ENCODE measurements around the gene NAT8L. TPM values are rescaled to one million over a fixed set of nuclear protein-coding genes. Genes with fewer than 3 reads are reported as not detected.

The NAT8L gene
- polyA plus RNA-seq, 3 donors: 0.01 TPM; not detected in 2

- WGBS (ENCODE audit: insufficient coverage): 91% methylated on average over 6 of the region's 6 CpGs
- no peak overlapping the region for H3K4me3 ChIP-seq (replicated peaks in 1 of 3; ENCODE audit: low read depth in 2 of 3, low read length in 3 of 3)
- no peaks in the 10 kb centered on the region for H4K20me1 ChIP-seq (ENCODE audit: insufficient read depth, low read length)
- H3K36me3 ChIP-seq (replicated peaks in 1 of 2; ENCODE audit: control insufficient read depth in 1 of 2, insufficient read depth in 2 of 2, low read length in 2 of 2): no peaks in the 10 kb centered on the region
- H3K27ac Mint-ChIP-seq: no peak overlapping the region
- peaks cover 3 to 22% (median 11%) of the 10 kb centered on the region in 3 donors for H3K27me3 Mint-ChIP-seq (ENCODE audit: low read depth in 3 of 3)
- H3K4me3 Mint-ChIP-seq: no peak overlapping the region
- H2AFZ ChIP-seq (ENCODE audit: insufficient read depth, low read depth, low read length, poor library complexity, severe bottlenecking): no peak overlapping the region
- no peak for DNase-seq
- H3K4me1 ChIP-seq (ENCODE audit: control insufficient read depth in 1 of 2, insufficient read depth in 2 of 2, low read length in 2 of 2): no peaks in the 10 kb centered on the region
- no peak overlapping the region for H3K4me2 ChIP-seq (replicated peaks; ENCODE audit: extremely low read depth, low read length, poor library complexity, severe bottlenecking)
- no peak overlapping the region for H3K9ac ChIP-seq (ENCODE audit: insufficient read depth, low read length, poor library complexity, severe bottlenecking)
- no peaks in the 10 kb centered on the region for H3K4me1 Mint-ChIP-seq
- no peaks in the 10 kb centered on the region for H3K79me2 ChIP-seq (ENCODE audit: insufficient read depth, low read length)
- no peak overlapping the region for H3K27ac ChIP-seq (ENCODE audit: low read depth in 1 of 2, low read length in 2 of 2)
- peaks cover 0 to 4% of the 10 kb centered on the region in 2 donors for H3K9me3 ChIP-seq (replicated peaks in 1 of 2; ENCODE audit: control insufficient read depth in 1 of 2, insufficient read depth in 1 of 2, low read length in 2 of 2)
- H3K36me3 Mint-ChIP-seq: no peaks in the 10 kb centered on the region
- intact Hi-C loops (cut with micrococcal nuclease): no loop called here
- no peak for TF ChIP-seq CTCF (IDR thresholded peaks at IDR 0.05)
- H3K27me3 ChIP-seq (ENCODE audit: control insufficient read depth in 2 of 2, insufficient read depth in 2 of 2, low read length in 2 of 2): peaks cover 0 to 7% of the 10 kb centered on the region in 2 donors
- peaks cover 0 to 9% (median 1%) of the 10 kb centered on the region in 7 donors for H3K9me3 Mint-ChIP-seq
Observed at GRCh38 chr4:2083826-2084160, 24.7 kb downstream of the NAT8L start.

GRCh38 chr4:2084316-2084715 is 25.2 kb downstream of the NAT8L start:
- intact Hi-C loops (cut with micrococcal nuclease): no loop called here
- no peak for DNase-seq
- no peaks in the 10 kb centered on the region for H3K4me1 Mint-ChIP-seq

More at GRCh38 chr4:2084316-2084715, 25.2 kb downstream of the NAT8L start:
- Histone ChIP-seq H3K36me3 (replicated peaks in 1 of 2; ENCODE audit: control insufficient read depth in 1 of 2, insufficient read depth in 2 of 2, low read length in 2 of 2) (no peaks in the 10 kb centered on the region), H3K79me2 (ENCODE audit: insufficient read depth, low read length) (no peaks in the 10 kb centered on the region), H3K9me3 (replicated peaks in 1 of 2; ENCODE audit: control insufficient read depth in 1 of 2, insufficient read depth in 1 of 2, low read length in 2 of 2) (peaks cover 0 to 4% of the 10 kb centered on the region in 2 donors), H3K27ac (ENCODE audit: low read depth in 1 of 2, low read length in 2 of 2) (no peak overlapping the region), H3K4me1 (ENCODE audit: control insufficient read depth in 1 of 2, insufficient read depth in 2 of 2, low read length in 2 of 2) (no peaks in the 10 kb centered on the region), H2AFZ (ENCODE audit: insufficient read depth, low read depth, low read length, poor library complexity, severe bottlenecking) (no peak overlapping the region), H3K27me3 (ENCODE audit: control insufficient read depth in 2 of 2, insufficient read depth in 2 of 2, low read length in 2 of 2) (peaks cover 0 to 10% of the 10 kb centered on the region in 2 donors), H3K4me3 (replicated peaks in 1 of 3; ENCODE audit: low read depth in 2 of 3, low read length in 3 of 3) (no peak overlapping the region), H4K20me1 (ENCODE audit: insufficient read depth, low read length) (no peaks in the 10 kb centered on the region), H3K9ac (ENCODE audit: insufficient read depth, low read length, poor library complexity, severe bottlenecking) (no peak overlapping the region), H3K4me2 (replicated peaks; ENCODE audit: extremely low read depth, low read length, poor library complexity, severe bottlenecking) (no peak overlapping the region)
- peaks cover 0 to 9% (median 1%) of the 10 kb centered on the region in 7 donors for H3K9me3 Mint-ChIP-seq
- no peaks in the 10 kb centered on the region for H3K36me3 Mint-ChIP-seq
- H3K27me3 Mint-ChIP-seq (ENCODE audit: low read depth in 3 of 3): peaks cover 2 to 23% (median 14%) of the 10 kb centered on the region in 3 donors
- H3K4me3 Mint-ChIP-seq: no peak overlapping the region
- WGBS (ENCODE audit: insufficient coverage): 91% methylated on average over 13 of the region's 13 CpGs
- no peak for TF ChIP-seq CTCF (IDR thresholded peaks at IDR 0.05)
- no peak overlapping the region for H3K27ac Mint-ChIP-seq
